DMS53 treated with DMSO at 0.1 percent for 48 hours (cell line): ENCODE data around the gene NLN.
"Not testable (repeated sequence)": the region's sequence is repeated elsewhere in the genome, so short reads cannot be mapped to it uniquely, and the experiment has no call there.

Experiments used
- DNase-seq: peaks from one replicate; lab custom pipeline; 2025; ENCODE audit not compliant: unreplicated experiment; lab: John Stamatoyannopoulos, UW

NLN gene

DNA sequence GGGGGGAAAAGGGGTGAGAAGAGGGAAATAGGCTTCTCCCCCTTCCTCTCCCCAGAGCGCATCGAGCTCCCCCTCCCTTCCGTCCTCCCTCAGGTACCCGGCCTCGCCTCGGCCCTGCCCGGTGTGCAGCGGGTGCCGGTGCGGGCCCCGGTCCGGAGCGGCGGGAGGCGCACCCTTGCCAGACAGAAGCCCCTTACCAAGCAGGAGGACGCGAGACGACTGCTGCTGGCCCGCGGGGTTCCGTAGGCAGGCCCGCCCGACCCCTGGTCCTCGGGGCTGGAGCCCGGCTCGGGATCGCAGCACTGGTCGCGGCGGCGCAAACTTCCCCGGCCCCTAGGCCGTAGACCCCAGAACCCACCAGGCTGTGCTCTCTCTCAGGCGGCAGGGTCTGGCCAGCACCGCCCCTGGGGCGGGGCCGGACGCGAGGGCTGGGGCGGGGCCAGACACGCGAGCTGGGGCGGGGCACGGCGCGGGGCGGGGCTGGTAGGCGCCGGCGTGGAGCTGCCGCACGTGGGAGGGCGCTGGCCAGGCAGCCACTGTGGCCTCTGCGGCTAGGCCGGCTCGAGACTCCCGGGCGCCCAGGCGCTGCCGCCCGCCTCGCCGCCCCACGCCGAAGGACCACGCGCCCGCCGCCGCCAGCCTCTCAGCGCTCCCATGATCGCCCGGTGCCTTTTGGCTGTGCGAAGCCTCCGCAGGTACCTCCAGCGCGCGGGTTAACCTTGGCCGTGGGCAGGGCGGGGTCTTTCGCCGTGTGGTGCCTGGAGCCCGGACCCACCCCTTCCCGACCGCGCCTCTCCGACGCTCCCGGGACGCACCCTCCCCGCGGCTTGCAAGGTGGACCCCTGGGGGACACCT, at the start of gene NLN, which contains the start of gene SGTB:
NLN (plus strand) TSS at position 486 of the 855 bp plus-strand sequence; CDS start at position 655, 169 bp downstream.
SGTB (minus strand) TSS at position 390 of the 855 bp plus-strand sequence. CDS start 1,302 bp downstream, outside the sequence.
- peak; percentile 60 for DNase-seq

- no peak for DNase-seq
Measured at GRCh38 chr5:65672796-65673195, 49.2 kb upstream of the NLN start.

DNA sequence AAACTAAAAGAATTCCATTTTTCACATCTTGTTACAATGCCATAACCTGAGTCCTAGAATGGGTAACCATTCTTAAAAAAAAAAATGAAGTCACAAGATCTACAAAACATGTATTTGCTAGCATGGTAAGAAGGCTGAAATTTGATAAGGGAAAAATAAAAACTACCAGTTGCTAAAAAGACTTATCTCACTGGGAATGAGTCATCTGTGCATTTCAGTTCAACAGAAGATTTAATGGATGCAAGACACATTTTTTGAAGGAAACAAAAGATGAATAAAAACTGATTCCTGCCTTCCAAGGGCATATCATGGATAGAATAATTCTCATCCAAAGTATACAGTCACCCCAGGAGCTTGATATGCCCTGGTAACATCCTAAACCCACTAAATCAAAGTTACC, 47.3 kb upstream of the NLN start:
- DNase-seq: no peak

GRCh38 chr5:65676056-65676455, 45.9 kb upstream of the NLN start:
- not testable (repeated sequence) for DNase-seq

DNA sequence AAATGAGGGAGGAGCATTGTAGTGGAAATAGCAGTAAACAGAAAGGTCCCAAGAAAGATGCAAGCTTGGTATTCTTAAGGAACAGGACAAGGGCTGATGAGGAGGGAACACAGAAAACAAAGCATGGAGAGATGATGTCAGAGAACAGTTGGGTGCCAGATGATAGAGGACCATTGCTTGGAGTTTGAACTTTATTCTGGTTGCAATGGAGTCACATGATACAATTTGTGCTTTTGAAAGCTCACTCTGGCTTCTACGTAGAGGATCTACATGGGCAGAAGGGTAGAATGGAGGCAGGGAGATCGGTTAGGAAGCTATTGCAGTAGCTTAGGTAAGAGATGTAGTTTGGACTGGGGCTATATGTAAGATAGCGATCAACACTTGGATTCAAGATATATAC, 39.9 kb upstream of the NLN start:
- DNase-seq: no peak

- no peak for DNase-seq
Measured at GRCh38 chr5:65693121-65693520, 28.9 kb upstream of the NLN start.

DNA sequence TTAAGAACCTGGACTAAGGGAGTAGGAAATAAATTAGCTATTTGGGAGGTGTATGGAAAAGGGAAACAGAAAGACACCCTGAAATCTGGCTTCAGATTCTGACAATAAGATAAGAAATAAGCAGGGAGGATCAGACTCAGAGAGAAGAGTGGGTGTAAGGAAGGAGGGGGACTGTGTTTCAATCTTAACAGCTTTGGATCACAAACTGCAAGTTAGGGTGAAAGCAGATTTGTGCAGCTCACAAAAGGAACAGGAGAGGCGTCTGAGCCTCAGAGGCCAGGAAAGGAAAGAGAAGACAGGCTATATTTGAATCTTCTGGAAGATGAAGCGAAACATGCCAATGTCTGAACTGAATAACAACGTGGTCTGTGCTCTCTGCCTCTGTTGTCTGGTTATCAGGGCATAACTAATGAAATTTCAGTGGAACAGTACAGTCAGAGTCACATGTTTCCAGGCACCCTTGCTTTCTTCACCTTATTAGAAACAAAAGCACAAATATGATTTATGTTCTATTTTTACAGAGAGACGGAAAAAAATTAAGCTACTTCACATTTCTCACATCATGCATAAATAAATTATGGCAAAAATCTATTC, 26.7 kb upstream of the NLN start:
- DNase-seq: no peak

GRCh38 chr5:65695896-65696295, 26.1 kb upstream of the NLN start:
- DNase-seq: no peak

DNA sequence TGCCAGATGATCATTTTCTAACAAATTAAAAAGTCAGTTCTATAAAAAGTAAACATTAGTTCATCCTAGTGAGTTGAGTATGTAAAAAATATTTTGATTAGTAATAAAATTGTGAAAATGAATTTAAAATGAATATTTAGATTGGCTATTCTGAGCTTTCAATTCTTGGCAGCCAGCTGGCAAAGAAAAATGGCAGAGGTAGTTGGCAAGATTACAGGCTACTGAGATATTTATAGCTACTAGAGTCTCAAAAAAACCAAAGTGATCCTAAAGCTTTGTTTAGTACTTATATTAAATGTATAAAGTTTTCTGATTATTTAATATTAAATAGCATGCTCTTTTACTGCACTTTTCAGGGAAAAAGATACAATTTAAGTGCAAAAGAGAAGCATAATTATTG, 25.1 kb upstream of the NLN start:
- DNase-seq: no peak

DNA sequence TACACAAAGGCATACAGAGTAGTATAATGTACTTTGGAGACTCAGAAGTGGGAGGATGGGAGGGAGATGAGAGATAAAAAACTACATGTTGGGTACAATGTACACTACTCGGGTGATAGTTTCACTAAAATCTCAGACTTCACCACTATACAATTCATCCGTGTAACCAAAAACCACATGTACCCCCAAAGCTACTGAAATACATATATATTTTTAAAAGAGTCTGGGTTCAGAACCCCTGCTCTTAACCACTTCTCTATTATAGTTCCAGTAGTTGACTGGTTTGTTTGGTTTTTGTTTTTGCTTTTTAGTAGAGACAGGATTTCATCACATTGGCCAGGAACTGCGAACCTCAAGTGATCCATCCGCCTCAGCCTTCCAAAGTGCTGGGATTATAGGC, 22.7 kb upstream of the NLN start:
- DNase-seq: no peak

DNA sequence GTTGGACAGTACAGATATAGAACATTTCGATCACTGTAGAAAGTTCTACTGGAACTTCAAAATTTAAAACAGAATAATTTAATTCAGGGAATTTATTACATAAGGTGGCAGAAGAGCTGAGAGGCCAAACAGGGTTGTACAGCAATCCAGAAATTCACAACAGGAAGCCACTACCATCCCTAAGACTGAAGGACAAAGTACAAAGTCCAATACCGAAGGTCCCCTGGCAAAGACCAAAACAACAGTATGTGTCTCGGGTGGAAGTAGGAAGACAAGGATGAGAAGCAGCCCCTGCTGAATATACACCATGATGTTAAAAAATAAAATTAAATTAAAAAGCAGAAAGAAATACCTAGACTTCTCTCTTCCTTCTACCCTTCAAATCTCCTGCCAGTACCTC, 20.0 kb upstream of the NLN start:
- DNase-seq: no peak

GRCh38 chr5:65704621-65705239, 17.3 kb upstream of the NLN start:
- DNase-seq: no peak

GRCh38 chr5:65707663-65708062, 14.3 kb upstream of the NLN start:
- DNase-seq: no peak

DNA sequence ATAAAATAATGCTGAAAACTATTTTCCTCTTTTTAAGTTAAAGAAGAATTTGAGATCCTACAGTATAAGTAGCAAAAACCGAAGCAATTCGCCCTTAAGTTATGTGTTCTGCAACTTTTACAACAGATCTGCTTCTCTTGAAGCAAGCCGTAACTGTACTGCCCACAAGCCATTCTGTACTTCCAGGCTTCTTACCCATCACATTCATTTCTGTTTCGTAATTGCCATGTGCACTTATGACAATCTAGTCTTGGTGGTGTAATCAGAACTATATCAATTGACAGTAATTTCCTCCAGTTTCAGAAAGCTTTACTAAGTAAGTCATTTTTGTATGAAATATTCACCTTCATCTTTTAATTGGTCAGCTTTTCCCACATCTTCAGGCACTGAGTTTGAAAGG, 13.9 kb upstream of the NLN start:
- no peak for DNase-seq

DNA sequence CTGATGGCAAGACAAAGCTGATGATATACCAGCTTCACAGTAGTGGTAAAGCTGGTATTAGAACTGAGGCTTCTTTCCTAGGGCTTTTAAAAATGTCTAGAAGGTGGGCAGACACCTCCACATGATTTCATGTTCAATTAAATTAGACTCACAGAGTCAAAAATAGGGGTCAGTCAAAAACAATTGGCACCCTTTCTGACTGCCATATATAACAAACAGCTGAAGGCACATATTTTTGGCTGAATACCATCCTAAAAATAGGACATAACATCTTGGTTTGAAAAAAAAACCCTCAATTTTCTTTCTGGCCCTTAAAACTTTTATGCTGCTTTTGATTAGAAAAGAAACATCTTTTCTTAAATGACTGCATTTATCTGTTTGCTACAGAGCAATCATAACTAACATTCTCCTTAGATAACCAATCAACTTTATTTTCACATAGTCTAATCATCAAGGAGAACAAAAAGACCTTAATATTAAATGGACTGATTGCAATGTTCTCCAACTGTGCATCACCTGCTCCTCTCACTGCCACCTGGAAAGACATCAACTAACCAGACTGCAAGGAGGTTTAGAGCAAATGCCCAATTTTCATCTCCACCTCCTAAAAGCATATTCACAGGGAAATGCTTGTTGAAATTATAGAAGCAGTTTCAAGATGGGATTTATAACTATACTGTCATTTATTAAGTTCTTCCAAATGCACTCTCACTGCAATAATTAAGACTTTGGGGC, 3.3 kb upstream of the NLN start:
- DNase-seq: no peak

DNA sequence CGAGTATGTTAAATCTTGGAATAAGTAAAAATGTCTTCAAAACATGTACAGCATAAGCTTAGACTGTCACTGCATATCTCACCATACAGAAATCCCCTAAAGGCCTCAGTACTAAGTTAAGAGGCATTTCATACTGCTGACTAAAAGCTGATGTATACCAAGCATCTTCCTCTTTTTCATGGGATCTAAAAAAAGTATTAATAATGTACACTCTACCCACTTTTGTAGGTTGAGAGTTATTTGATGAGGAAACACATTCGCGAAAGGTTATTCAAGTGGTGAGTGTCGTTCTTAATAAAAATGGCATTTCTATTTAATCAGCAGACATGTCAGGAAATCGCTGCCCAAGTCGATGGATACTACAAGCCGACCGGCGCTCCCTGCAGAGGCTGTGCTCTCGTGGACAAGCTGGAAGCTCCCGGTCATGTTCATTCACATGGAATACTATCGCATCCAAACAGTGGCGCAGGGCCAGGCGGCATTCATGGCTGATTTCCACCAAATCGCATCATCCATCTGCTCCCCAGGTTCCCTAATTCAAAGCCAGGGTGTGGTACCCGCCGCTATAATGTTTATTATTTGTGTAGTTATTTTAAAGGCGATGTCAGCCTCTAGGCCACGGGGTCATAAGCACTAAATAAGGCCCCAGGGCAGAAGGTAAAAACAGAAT, 820 bp upstream of the NLN start:
- DNase-seq: peak; percentile 47

DNA sequence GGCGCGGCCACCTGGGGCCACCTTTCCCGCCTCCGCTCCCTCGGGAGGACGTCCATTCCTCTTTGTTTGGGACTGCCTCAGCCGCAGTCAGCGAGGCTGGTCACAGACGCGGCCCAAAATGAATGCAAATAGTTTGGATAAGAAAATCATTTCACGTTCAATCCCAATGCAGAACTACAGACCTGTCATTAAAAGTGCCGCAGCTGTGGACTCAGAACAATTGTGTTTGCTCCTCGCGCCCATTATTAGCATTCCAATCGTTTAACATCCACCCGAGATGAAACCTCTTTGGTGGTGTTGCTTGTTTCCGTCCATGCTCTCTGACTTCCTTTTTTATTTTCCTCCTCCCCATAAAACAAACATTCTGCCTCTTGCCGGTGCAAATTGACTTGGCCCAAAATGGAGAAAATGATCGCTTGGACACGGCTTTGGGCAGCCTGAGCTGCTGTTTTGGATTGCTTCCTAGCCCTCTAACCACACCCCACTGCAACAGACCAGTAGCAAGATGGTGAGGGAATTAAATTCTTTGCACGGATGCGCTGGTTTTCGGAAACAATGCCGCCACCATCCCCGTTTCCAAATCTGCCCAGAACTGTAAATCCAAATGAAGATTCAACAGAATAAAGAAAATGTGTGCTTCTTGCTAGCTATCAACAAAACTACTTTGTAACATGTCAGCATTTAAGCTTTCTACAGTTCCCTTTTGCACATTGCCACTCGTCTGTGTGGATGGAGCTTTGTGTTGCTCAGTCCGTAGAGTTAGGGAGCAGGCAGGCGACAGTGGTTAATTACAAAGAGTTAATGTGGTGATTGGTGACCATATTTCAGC, 784 bp downstream of the NLN start:
- peak; percentile 32 for DNase-seq

DNA sequence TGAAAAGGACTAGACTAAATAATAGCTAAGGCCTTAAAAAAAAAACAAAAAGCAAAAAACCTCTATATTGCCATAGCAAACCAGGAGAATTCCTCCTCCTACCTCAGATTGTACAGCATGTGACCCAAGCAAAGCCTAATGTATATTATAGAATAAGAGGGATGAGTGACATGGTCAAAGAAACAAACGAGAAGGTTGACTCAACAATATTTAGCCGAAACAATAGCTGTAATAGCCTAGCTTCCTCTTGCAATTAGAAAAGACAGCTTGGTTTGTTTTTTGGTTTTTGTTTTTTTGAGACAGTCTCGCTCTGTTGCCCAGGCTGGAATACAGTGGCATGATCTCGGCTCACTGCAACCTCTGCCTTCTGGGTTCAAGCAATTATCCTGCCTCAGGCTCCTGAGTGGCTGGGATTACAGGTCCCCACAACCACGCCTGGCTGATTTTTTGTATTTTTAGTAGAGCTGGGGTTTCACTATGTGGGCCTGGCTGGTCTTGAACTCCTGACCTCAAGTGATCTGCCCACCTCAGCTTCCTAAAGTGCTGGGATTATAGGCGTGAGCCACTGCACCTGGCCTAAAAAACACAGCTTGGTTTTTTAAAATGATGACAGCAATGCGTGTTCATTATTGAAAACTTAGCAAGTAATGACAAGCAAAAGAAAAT, 5.6 kb downstream of the NLN start:
- no peak for DNase-seq

DNA sequence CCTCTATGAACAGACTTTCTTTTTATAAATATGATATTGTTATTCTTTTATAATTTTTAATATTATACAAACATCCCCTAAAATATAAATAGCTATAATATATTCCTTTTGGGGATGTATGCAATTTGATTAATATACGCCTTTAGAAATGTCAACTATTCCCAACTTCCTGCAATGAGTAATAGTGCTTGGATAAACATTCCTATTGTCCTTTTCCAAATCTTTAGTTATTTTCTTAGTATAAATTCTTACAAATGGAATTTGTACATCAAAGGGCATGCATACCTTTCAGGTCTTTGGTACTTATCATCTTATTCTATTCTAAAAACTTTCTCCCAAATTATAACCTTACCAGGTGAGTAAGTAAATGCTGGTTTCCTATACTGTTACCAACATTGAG, 6.2 kb downstream of the NLN start:
- DNase-seq: no peak
